Ovary (tissue), 9 donors: ENCODE measurements around the gene PNN. TPM values are rescaled to one million over a fixed set of nuclear protein-coding genes. Genes with fewer than 3 reads are reported as not detected.

Source experiments
- DNase-seq, 5 donors: peaks; one replicate each; pipeline ENCODE4 v3.0.0-alpha.2; 2019 to 2020
- H3K27ac ChIP-seq, 2 donors: fragments of 200-600 bp; one replicate each; pipeline versions ENCODE4 v1.5.1 to v1.8.0; 2019 to 2022
- H3K27me3 ChIP-seq: fragments of 200-600 bp; one replicate; pipeline ENCODE4 v1.8.0; 2022
- H3K36me3 ChIP-seq: fragments of 200-600 bp; sonication (generic); one replicate; pipeline ENCODE4 v1.5.1; 2019
- H3K4me1 ChIP-seq: one replicate; pipeline ENCODE4 v1.8.1; 2013; ENCODE audit warnings: mild to moderate bottlenecking, moderate library complexity; ENCODE audit not compliant: insufficient read depth
- H3K4me3 ChIP-seq: fragments of 200-600 bp; sonication (generic); one replicate; pipeline ENCODE4 v1.5.1; 2017
- H3K9me3 ChIP-seq, 2 donors: fragments of 200-600 bp in 1 of 2; sonication (generic) in 1 of 2; one replicate each; pipeline versions ENCODE4 v1.5.1 to v1.8.1; 2013 to 2019; ENCODE audit warnings: mild to moderate bottlenecking in 1 of 2, moderate library complexity in 1 of 2
- EP300 ChIP-seq: sonication (generic); formaldehyde crosslinking; IDR thresholded peaks from one replicate; pipeline ENCODE4 v1.6.1; 2017; ENCODE audit warnings: antibody characterized with exemption
- POLR2A ChIP-seq: fragments of 450-650 bp; IDR thresholded peaks from one replicate; pipeline ENCODE4 v1.6.1; 2017; ENCODE audit warnings: antibody characterized with exemption, mild to moderate bottlenecking, moderate library complexity
- WGBS, 3 donors: extraction: QIAGEN DNeasy Blood & Tissue Kit in 1 of 3; methylation state at CpG; one replicate each; pipeline versions ENCODE4 v1.1.5 to v1.1.7; 2013 to 2017; 5-methylcytosine and 5-hydroxymethylcytosine counted together
- intact Hi-C, 4 donors: fragments of 100-400 bp; cut with DNase I; formaldehyde crosslinking; loops; one replicate each; pipeline versions ENCODE4 v1.11.0 to v1.15.1; 2022 to 2023
- polyA plus RNA-seq, 2 donors: library from polyadenylated mRNA; stranded (reverse); fragments of 200-250 nt in 1 of 2; fragments of 350-450 nt in 1 of 2; fragmentation: Illumina TruSeq in 1 of 2; extraction: RNeasy Lipid Tissue Mini Kit (QIAGEN cat#74804) in 1 of 2; gene quantifications; one replicate each; pipeline ENCODE4 v1.2.3, GENCODE V29; 2013 to 2014
- total RNA-seq, 7 donors: library from RNA; depleted of rRNA in 2 of 7; stranded (reverse); fragments of >200 nt in 2 of 7; fragmentation: NEBNext Ultra II Directional in 3 of 7; extraction: Animal tissue kit (Norgen Biotek cat#: 25700) in 3 of 7; gene quantifications; one replicate each; pipeline versions ENCODE4 v1.1.0 to v1.2.4, GENCODE V29; 2016 to 2023
- TF ChIP-seq, protein P1 (sequence below), 3 donors: fragments of 450-650 bp in 2 of 3; fragments of 200-600 bp in 1 of 3; IDR thresholded peaks; one replicate each; pipeline versions ENCODE4 v1.5.1 to v1.8.0; 2016 to 2022; ENCODE audit warnings: antibody characterized with exemption in 3 of 3, mild to moderate bottlenecking in 1 of 3
- donor health status: DM: no; HTN: no; CAD: no; lungs with moderate emphysema.
- donor health status: DM: no; HTN: no; CAD: no.
- donor health status: Bipolar disorder and iron deficiency.
- donor health status: DM: yes; HTN: yes; CAD: no.
- donor health status: DM: no; HTN: no; CAD: no.
- donor health status: DM: yes; HTN: yes; CAD: no.

The PNN gene
- total and polyA plus RNA-seq, 9 donors: 36.3 to 77.1 (median 59.6) TPM

DNA sequence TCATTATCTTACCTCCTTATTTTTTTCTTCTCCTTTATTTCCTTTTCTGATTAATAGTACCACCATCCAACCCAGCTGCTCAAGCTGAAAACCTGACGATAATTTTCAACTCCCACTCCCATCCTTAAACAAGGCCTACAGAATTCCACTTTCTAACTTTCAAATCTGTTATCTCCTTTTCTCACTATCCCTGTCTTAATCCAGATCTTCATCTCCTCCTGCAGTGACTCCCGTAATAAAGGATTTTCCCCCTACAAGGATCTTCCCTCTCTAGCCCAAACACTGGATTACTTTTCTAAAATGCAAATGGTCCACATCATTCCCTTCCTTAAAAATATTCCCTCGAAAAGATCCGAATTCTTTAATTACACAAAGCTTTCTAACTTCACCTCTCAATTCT, 6.5 kb upstream of the PNN start:
- Histone ChIP-seq H3K27me3 (no peaks in the 10 kb centered on the region), H3K9me3 (no peaks in the 10 kb centered on the region), H3K27ac (no peak overlapping the region), H3K36me3 (no peaks in the 10 kb centered on the region), H3K4me1 (peaks cover 3% of the 10 kb centered on the region), H3K4me3 (no peak overlapping the region)
- DNase-seq: no peak
- 30 to 36% (median 34%) methylated on average over 4 of the region's 4 CpGs for WGBS, 3 donors
- TF ChIP-seq, protein P1, sequence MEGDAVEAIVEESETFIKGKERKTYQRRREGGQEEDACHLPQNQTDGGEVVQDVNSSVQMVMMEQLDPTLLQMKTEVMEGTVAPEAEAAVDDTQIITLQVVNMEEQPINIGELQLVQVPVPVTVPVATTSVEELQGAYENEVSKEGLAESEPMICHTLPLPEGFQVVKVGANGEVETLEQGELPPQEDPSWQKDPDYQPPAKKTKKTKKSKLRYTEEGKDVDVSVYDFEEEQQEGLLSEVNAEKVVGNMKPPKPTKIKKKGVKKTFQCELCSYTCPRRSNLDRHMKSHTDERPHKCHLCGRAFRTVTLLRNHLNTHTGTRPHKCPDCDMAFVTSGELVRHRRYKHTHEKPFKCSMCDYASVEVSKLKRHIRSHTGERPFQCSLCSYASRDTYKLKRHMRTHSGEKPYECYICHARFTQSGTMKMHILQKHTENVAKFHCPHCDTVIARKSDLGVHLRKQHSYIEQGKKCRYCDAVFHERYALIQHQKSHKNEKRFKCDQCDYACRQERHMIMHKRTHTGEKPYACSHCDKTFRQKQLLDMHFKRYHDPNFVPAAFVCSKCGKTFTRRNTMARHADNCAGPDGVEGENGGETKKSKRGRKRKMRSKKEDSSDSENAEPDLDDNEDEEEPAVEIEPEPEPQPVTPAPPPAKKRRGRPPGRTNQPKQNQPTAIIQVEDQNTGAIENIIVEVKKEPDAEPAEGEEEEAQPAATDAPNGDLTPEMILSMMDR (IDR thresholded peaks at IDR 0.05): no peak
- no peak for TF ChIP-seq POLR2A
- TF ChIP-seq EP300: no peak
- intact Hi-C loops: loop anchor here in 1 of 4 donors (10.0 kb wide), 1 partner anchor 54 kb away; the partner anchor contains the start of gene GEMIN2

DNA sequence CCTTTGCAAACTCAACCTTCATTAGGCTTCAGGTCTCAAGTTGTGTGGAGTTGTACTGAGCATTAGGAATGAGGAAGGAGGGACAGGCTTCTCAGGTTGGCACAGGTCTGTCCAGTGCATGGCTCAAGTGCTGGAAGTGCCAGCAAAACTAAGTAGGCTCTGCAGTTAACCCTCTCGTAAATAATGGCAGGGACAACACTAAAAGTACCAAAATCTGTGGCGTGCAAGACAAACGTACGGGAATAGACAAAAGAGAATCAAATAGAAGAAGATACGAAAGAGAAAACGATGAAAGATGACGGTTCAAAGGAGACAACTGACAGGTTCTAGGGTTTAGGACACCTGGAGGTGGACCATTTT, 5.5 kb upstream of the PNN start:
- intact Hi-C loops: loop anchor here in 1 of 4 donors (10.0 kb wide), 1 partner anchor 55 kb away; the partner anchor contains the start of gene GEMIN2
- WGBS, 3 donors: 0% methylated on average over 7 of the region's 7 CpGs
- peaks cover 3% of the 10 kb centered on the region for H3K4me1 ChIP-seq

DNA sequence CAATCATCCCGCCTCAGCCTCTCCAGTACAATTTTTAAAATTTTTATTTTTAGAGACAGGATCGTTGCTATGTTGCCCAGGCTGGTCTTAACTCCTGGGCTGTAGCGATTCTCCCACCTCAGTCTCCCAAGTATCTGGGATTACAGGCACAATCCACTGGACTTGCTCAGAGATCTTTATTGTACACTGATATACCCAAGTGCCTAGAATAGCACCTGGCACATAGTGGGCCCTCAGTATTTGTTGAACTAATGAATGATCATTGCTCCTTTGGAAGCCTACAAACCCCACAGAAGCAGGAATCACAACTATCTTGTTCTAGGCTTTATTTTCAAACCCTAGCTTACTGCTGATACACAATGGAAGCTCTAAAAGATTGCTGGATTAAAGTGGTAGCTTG, 1.9 kb upstream of the PNN start:
- H3K36me3 ChIP-seq: no peaks in the 10 kb centered on the region
- TF ChIP-seq POLR2A (no peak), EP300 (no peak)
- TF ChIP-seq, protein P1 (IDR thresholded peaks at IDR 0.05): no peak
- H3K27ac ChIP-seq: no peak overlapping the region
- intact Hi-C loops: loop anchor here in 2 of 4 donors (5.0 to 10.0 kb wide), 2 partner anchors 92 to 259 kb away; partner anchors contain the start of gene FBXO33 (in 1 of the 2)
- WGBS, 3 donors: 75 to 86% (median 83%) methylated on average over 3 of the region's 3 CpGs
- no peaks in the 10 kb centered on the region for H3K4me1 ChIP-seq
- H3K4me3 ChIP-seq: no peak overlapping the region
- no peak for DNase-seq
- H3K9me3 ChIP-seq: no peaks in the 10 kb centered on the region
- H3K27me3 ChIP-seq: no peaks in the 10 kb centered on the region

More for the DNA sequence above, 5.5 kb upstream of the PNN start:
- H3K36me3 ChIP-seq: no peaks in the 10 kb centered on the region
- H3K27me3 ChIP-seq: no peaks in the 10 kb centered on the region
- TF ChIP-seq, protein P1 (IDR thresholded peaks at IDR 0.05): no peak
- TF ChIP-seq EP300 (no peak), POLR2A (no peak)
- no peak for DNase-seq
- H3K9me3 ChIP-seq: no peaks in the 10 kb centered on the region
- H3K27ac ChIP-seq: peak overlapping the region; percentile 90 to 97
- peak overlapping the region; percentile 97 for H3K4me3 ChIP-seq

DNA sequence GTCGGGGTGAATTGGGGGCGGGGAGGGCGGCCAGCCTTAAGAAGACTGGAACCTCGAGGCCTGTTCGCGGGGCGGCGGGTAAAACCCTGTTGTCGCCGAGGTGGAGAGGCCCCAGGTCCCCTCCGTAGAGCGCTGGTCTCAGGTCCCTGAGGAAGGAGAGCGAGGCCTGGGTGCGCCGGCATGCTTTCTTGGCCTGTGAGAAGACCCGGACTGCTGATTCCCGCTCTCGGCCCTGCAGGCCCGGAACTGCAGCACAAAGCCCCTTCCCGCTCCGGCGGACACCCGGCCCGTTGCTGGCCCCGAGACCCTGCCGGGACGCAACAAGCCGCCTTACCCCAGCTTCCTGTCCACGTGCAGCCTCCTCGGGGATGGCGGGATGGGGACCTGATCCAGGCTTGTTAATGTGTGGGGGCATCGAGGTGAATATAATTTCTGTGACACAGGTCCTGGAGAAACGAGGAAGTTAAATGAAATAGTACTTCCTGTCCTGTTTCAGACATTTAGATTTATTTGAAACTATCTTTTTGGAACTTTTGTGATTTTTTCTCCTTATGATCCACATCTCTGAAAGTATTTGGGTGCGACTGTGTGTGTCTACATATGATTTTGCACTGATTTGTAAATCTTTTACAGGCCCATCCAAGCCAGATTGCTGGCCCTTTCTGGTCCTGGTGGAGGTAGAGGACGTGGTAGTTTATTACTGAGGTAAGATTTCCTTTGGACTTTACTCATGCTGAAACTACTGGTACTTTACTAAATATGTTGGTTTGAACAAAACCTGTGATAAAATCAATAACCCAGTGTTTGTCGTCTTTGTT, 600 bp downstream of the PNN start:
- Histone ChIP-seq H3K27ac (peak overlapping the region; percentile 37 to 78), H3K4me3 (peak overlapping the region; percentile 75), H3K4me1 (no peaks in the 10 kb centered on the region), H3K36me3 (no peaks in the 10 kb centered on the region), H3K27me3 (no peaks in the 10 kb centered on the region), H3K9me3 (no peaks in the 10 kb centered on the region)
- DNase-seq: no peak
- intact Hi-C loops: loop anchor here in 3 of 4 donors (1.0 to 10.0 kb wide), 4 partner anchors 73 to 256 kb away; partner anchors contain the start of gene SEC23A (in 1 of the 3)
- 1% methylated on average over 22 to 36 of the region's 36 CpGs for WGBS, 3 donors
- TF ChIP-seq POLR2A (no peak), EP300 (no peak)
- TF ChIP-seq, protein P1 (IDR thresholded peaks at IDR 0.05): no peak
